Measurements from ENCODE around the gene ZNF99. TPM values are rescaled to one million over a fixed set of nuclear protein-coding genes. Genes with fewer than 3 reads are reported as not detected.
"Not testable (repeated sequence)": the region's sequence is repeated elsewhere in the genome, so short reads cannot be mapped to it uniquely, and the experiment has no call there.

Gene ZNF99
- total RNA-seq, 2 donors from 2014 or later: 0.41 TPM; not detected in 1

DNA sequence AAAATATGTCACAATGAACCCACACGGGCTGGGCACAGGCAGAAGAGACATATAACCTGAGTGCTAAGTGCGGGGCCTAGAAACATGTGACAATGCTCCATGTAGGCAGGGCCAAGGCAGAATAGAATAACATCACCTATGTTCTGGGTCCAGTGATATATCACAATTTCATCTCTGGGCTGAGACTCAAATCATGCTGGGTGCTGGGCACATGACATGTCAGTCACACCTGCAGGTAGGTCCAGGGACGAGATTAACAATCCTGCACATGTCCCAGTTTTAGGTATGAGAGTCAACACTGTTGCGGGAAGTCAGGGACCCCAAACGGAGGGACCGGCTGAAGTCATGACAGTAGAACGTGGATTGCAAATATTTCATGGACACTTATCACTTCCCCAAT is 50.3 kb downstream of the ZNF99 start:
- no peak overlapping the region for H3K4me3 ChIP-seq
- TF ChIP-seq, protein P1, sequence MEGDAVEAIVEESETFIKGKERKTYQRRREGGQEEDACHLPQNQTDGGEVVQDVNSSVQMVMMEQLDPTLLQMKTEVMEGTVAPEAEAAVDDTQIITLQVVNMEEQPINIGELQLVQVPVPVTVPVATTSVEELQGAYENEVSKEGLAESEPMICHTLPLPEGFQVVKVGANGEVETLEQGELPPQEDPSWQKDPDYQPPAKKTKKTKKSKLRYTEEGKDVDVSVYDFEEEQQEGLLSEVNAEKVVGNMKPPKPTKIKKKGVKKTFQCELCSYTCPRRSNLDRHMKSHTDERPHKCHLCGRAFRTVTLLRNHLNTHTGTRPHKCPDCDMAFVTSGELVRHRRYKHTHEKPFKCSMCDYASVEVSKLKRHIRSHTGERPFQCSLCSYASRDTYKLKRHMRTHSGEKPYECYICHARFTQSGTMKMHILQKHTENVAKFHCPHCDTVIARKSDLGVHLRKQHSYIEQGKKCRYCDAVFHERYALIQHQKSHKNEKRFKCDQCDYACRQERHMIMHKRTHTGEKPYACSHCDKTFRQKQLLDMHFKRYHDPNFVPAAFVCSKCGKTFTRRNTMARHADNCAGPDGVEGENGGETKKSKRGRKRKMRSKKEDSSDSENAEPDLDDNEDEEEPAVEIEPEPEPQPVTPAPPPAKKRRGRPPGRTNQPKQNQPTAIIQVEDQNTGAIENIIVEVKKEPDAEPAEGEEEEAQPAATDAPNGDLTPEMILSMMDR (IDR thresholded peaks at IDR 0.05): no peak
- no peak for DNase-seq (ENCODE audit: low spot score)

DNA sequence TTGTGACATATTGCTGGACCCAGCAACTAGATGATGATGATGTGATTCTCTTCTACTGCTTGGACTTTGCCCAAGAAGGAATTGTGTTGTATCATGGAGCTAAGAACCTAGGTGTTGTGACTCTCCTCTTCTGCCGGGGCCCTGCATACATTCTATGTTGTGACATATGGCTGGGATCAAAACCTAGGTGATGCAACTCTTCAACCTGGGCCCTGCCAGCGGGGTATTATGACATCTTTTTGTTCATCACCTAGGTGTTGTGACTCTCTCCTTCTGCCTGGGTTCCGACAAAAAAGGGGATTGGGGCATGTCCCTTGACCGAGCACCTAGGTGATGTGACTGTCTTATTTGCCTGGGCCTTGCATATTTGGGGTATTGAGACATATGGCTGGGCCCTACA is 55.7 kb downstream of the ZNF99 start:
- ATAC-seq (ENCODE audit: insufficient number of reproducible peaks, low FRiP score, low read depth); H3K9me3 ChIP-seq; DNase-seq (ENCODE audit: low spot score); H3K4me3 ChIP-seq; H3K27ac ChIP-seq; H3K27me3 ChIP-seq (replicated peaks; ENCODE audit: insufficient read depth); H3K36me3 ChIP-seq; H3K4me1 ChIP-seq (ENCODE audit: control insufficient read depth in 1 of 2, low read depth in 2 of 2): not testable (repeated sequence)

More for the DNA sequence above, 50.3 kb downstream of the ZNF99 start:
- no peaks in the 10 kb centered on the region for H3K9me3 ChIP-seq
- no peak overlapping the region for H3K27ac ChIP-seq
- H3K4me1 ChIP-seq (ENCODE audit: control insufficient read depth in 1 of 2, low read depth in 2 of 2): no peaks in the 10 kb centered on the region
- ATAC-seq (ENCODE audit: insufficient number of reproducible peaks, low FRiP score, low read depth): no peak
- no peaks in the 10 kb centered on the region for H3K36me3 ChIP-seq
- H3K27me3 ChIP-seq (replicated peaks; ENCODE audit: insufficient read depth): no peaks in the 10 kb centered on the region

DNA sequence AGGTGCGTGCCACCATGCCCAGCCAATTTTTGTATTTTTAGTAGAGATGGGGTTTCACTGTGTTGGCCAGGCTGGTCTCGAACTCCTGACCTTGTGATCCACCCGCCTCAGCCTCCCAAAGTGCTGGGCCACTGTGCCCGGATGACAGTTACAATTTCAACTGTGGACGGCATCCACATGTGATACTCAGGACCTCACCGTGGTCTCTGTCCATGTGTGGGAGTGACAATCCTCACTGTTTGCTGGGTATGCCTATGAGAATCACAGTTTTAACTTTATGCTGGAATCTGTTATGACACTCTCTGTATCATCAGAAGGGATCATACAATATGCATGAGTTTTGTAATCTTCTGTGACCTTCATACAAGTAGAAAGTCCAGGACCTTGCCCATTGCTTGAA is 62.4 kb downstream of the ZNF99 start:
- not testable (repeated sequence) for ATAC-seq (ENCODE audit: insufficient number of reproducible peaks, low FRiP score, low read depth); H3K9me3 ChIP-seq; H3K36me3 ChIP-seq

DNA sequence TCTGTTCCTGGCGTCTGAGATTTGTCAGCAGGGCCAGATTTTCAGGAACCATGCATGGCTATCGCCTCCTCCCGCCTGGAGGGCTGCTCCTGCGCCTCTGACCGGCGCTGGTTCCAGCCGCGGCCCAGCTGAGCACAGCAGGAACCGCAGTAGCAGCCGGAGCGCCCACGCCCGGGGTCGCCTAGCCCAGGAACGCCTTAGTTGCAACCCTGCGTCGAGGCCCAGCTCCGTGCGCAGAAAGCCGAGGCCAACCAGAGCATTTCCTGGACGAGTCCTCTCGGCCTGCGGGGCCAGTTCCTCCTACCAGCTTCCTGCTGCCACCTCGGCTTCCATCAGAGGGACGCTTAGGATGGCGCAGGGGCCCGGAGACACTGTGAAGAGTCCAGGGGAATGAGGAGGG is 75.0 kb downstream of the ZNF99 start:
- no peak overlapping the region for H3K4me3 ChIP-seq
- no peak for DNase-seq (ENCODE audit: low spot score)
- no peak for ATAC-seq (ENCODE audit: insufficient number of reproducible peaks, low FRiP score, low read depth)
- H3K27me3 ChIP-seq (replicated peaks; ENCODE audit: insufficient read depth): no peaks in the 10 kb centered on the region
- no peaks in the 10 kb centered on the region for H3K36me3 ChIP-seq
- peaks cover 1% of the 10 kb centered on the region for H3K9me3 ChIP-seq
- TF ChIP-seq, protein P1 (IDR thresholded peaks at IDR 0.05): no peak
- no peak overlapping the region for H3K27ac ChIP-seq
- H3K4me1 ChIP-seq (ENCODE audit: control insufficient read depth in 1 of 2, low read depth in 2 of 2): no peaks in the 10 kb centered on the region

More for the DNA sequence above, 62.4 kb downstream of the ZNF99 start:
- not testable (repeated sequence) for H3K4me3 ChIP-seq; DNase-seq (ENCODE audit: low spot score); H3K27ac ChIP-seq; H3K27me3 ChIP-seq (replicated peaks; ENCODE audit: insufficient read depth); H3K4me1 ChIP-seq (ENCODE audit: control insufficient read depth in 1 of 2, low read depth in 2 of 2)

DNA sequence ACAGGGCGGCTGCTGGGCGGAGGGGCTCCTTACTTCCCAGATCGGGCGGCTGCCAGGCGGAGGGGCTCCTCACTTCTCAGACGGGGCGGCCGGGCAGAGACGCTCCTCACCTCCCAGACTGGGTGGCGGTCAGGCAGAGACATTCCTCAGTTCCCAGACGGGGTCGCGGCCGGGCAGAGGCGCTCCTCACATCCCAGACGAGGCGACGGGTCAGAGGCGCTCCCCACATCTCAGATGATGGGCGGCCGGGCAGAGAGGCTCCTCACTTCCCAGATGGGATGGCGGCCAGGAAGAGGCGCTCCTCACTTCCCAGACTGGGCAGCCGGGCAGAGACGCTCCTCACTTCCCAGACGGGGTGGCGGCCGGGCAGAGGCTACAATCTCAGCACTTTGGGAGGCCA is 80.9 kb downstream of the ZNF99 start:
- H3K4me1 ChIP-seq (ENCODE audit: control insufficient read depth in 1 of 2, low read depth in 2 of 2); H3K36me3 ChIP-seq; H3K27ac ChIP-seq; H3K9me3 ChIP-seq; ATAC-seq (ENCODE audit: insufficient number of reproducible peaks, low FRiP score, low read depth); DNase-seq (ENCODE audit: low spot score); H3K4me3 ChIP-seq; H3K27me3 ChIP-seq (replicated peaks; ENCODE audit: insufficient read depth): not testable (repeated sequence)

DNA sequence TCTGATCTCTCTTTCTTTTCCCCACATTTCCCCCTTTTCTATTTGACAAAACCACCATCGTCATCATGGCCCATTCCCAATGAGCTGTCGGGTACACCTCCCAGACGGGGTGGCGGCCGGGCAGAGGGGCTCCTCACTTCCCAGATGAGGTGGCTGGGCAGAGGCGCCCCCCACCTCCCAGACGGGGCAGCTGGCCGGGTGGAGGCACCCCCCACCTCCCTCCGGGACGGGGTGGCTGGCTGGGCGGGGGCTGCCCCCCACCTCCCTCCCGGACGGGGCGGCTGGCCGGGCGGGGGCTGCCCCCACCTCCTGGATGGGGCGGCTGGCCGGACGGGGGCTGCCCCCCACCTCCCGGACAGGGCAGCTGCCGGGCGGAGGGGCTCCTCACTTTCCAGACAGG is 81.3 kb downstream of the ZNF99 start:
- DNase-seq (ENCODE audit: low spot score); H3K4me3 ChIP-seq; H3K36me3 ChIP-seq; H3K4me1 ChIP-seq (ENCODE audit: control insufficient read depth in 1 of 2, low read depth in 2 of 2); ATAC-seq (ENCODE audit: insufficient number of reproducible peaks, low FRiP score, low read depth); H3K9me3 ChIP-seq; H3K27me3 ChIP-seq (replicated peaks; ENCODE audit: insufficient read depth); H3K27ac ChIP-seq: not testable (repeated sequence)

Other genes with a start within 250 kb of the ZNF99 start
- gene ZNF492, start 149.8 kb downstream of the ZNF99 start, total RNA-seq: not detected
- not detected for gene ZNF723, start 48.1 kb upstream of the ZNF99 start, total RNA-seq
- 1 to 10 TPM; 2.4 to 3.4 TPM for gene ZNF728, start 219.0 kb upstream of the ZNF99 start, total RNA-seq